PC-9 (cell line): ENCODE results near the gene RAB22A. TPM values are rescaled to one million over a fixed set of nuclear protein-coding genes. Genes with fewer than 3 reads are reported as not detected.

ENCODE experiments used
- BruUV-seq: library from RNA; stranded (reverse); fragments of 400-500 nt; replicated peaks from 2 replicates; lab custom pipeline; 2021; lab: Mats Ljungman, UMichigan
- CTCF ChIA-PET: fragments of 300-600 bp; sonication (Branson Sonifier 250); formaldehyde crosslinking; loops from one replicate; lab custom pipeline; 2022; ENCODE audit warnings: antibody characterized with exemption; lab: Charles Lee
- POLR2A ChIA-PET: fragments of 300-600 bp; sonication (Branson Sonifier 250); formaldehyde crosslinking; loops from one replicate; lab custom pipeline; 2022; ENCODE audit warnings: antibody characterized with exemption; ENCODE audit not compliant: unreplicated experiment; lab: Charles Lee
- DNase-seq, 2 experiments: peaks; one replicate each; pipeline versions ENCODE4 v3.0.0 to v3.0.0-alpha.2; 2015 to 2022; ENCODE audit warnings: mixed read lengths in 1 of 2
- H2AFZ ChIP-seq: fragments of 200-600 bp; sonication (generic); 2 replicates; pipeline ENCODE4 v1.8.1; 2017; ENCODE audit warnings: antibody characterized with exemption
- H3F3A ChIP-seq: fragments of 200-600 bp; sonication (generic); 2 replicates; pipeline ENCODE4 v1.8.1; 2017; ENCODE audit warnings: antibody characterized with exemption, mild to moderate bottlenecking, low read depth; ENCODE audit not compliant: insufficient read depth
- H3K27ac ChIP-seq: fragments of 200-600 bp; sonication (generic); 2 replicates; pipeline ENCODE4 v1.6.1; 2016; ENCODE audit warnings: mixed run types
- H3K27me3 ChIP-seq: fragments of 200-600 bp; sonication (generic); 2 replicates; pipeline ENCODE4 v1.6.1; 2016; ENCODE audit warnings: low read depth, mixed run types; ENCODE audit not compliant: insufficient read depth
- H3K36me3 ChIP-seq: fragments of 200-600 bp; sonication (generic); 2 replicates; pipeline ENCODE4 v1.6.1; 2016; ENCODE audit warnings: low read depth, mixed run types
- H3K4me1 ChIP-seq: fragments of 200-600 bp; sonication (generic); replicated peaks from 2 replicates; pipeline ENCODE4 v1.6.1; 2016; ENCODE audit warnings: mixed run types; ENCODE audit not compliant: insufficient read depth
- H3K4me2 ChIP-seq: fragments of 200-600 bp; sonication (generic); 2 replicates; pipeline ENCODE4 v1.6.1; 2017; ENCODE audit warnings: mixed run types
- H3K4me3 ChIP-seq: fragments of 200-600 bp; sonication (generic); 2 replicates; pipeline ENCODE4 v1.6.1; 2016; ENCODE audit warnings: mixed run types
- H3K79me2 ChIP-seq: fragments of 200-600 bp; sonication (generic); 2 replicates; pipeline ENCODE4 v1.6.1; 2017; ENCODE audit warnings: low read depth, mixed run types
- H3K9me2 ChIP-seq: fragments of 200-600 bp; sonication (generic); 2 replicates; pipeline ENCODE4 v1.8.1; 2017; ENCODE audit warnings: mild to moderate bottlenecking; ENCODE audit not compliant: insufficient read depth
- H3K9me3 ChIP-seq: fragments of 200-600 bp; sonication (generic); 2 replicates; pipeline ENCODE4 v1.8.1; 2016; ENCODE audit warnings: low read depth; ENCODE audit not compliant: insufficient read depth
- H4K20me1 ChIP-seq: fragments of 200-600 bp; sonication (generic); 2 replicates; pipeline ENCODE4 v1.8.1; 2017; ENCODE audit not compliant: insufficient read depth
- CTCF ChIP-seq: fragments of 200-600 bp; sonication (generic); conservative IDR thresholded peaks from 2 replicates; pipeline ENCODE4 v1.6.1; 2017; ENCODE audit warnings: mixed run types, antibody characterized with exemption, mild to moderate bottlenecking, moderate library complexity
- EZH2 ChIP-seq: fragments of 200-600 bp; sonication (generic); IDR thresholded peaks from 2 replicates; pipeline ENCODE4 v1.8.0; 2017; ENCODE audit warnings: antibody characterized with exemption, low read depth
- intact Hi-C: fragments of 100-400 bp; cut with micrococcal nuclease; formaldehyde crosslinking; loops from one replicate; pipeline ENCODE4 v1.10.0; 2022; ENCODE audit not compliant: unreplicated experiment
- total RNA-seq: library from RNA; stranded (reverse); gene quantifications from 2 replicates; pipeline ENCODE4 v1.2.3, GENCODE V29; 2021

Gene RAB22A
- total RNA-seq, 1 experiment from 2014 or later: 28.9 TPM

GRCh38 chr20:58402827-58403226, 93.3 kb downstream of the RAB22A start:
- H2AFZ ChIP-seq: no peak overlapping the region
- H3K79me2 ChIP-seq: peaks cover 99% of the 10 kb centered on the region
- peaks cover 76% of the 10 kb centered on the region for H4K20me1 ChIP-seq
- intact Hi-C loops: no loop called here
- H3K27ac ChIP-seq: no peak overlapping the region
- H3K9me3 ChIP-seq: no peaks in the 10 kb centered on the region
- BruUV-seq: no TSS peak
- no peaks in the 10 kb centered on the region for H3K27me3 ChIP-seq
- no peak overlapping the region for H3K4me3 ChIP-seq
- H3K36me3 ChIP-seq: no peaks in the 10 kb centered on the region
- no peak for DNase-seq
- no peak overlapping the region for H3K4me2 ChIP-seq
- H3K9me2 ChIP-seq: no peaks in the 10 kb centered on the region
- H3F3A ChIP-seq: peaks cover 9% of the 10 kb centered on the region
- H3K4me1 ChIP-seq: peaks cover 14% of the 10 kb centered on the region; the same call in 1 of the 2 replicates
- TF ChIP-seq CTCF: no peak
- TF ChIP-seq EZH2: no peak
- POLR2A ChIA-PET: no interaction called here
- CTCF ChIA-PET: no interaction called here

- DNase-seq: no peak
- no peaks in the 10 kb centered on the region for H3K27me3 ChIP-seq
- H3K36me3 ChIP-seq: 0 out of 2 replicates have a peak, but pooled peaks cover 2% of the 10 kb centered on the region
- no peak overlapping the region for H3K27ac ChIP-seq
- no peak overlapping the region for H3K4me3 ChIP-seq
- H3K9me2 ChIP-seq: no peaks in the 10 kb centered on the region
- ChIA-PET CTCF (no interaction called here), POLR2A (no interaction called here)
- H3K4me2 ChIP-seq: no peak overlapping the region
- BruUV-seq: no TSS peak
- H3K79me2 ChIP-seq: peaks cover 99% of the 10 kb centered on the region
- H3F3A ChIP-seq: peaks cover 9% of the 10 kb centered on the region
- peaks cover 19% of the 10 kb centered on the region for H3K4me1 ChIP-seq
- no peak for TF ChIP-seq CTCF
- H4K20me1 ChIP-seq: peaks cover 71% of the 10 kb centered on the region
- intact Hi-C loops: no loop called here
- H3K9me3 ChIP-seq: no peaks in the 10 kb centered on the region
- no peak overlapping the region for H2AFZ ChIP-seq
These were observed 93.8 kb downstream of the RAB22A start for GRCh38 chr20:58403272-58403671.

- Histone ChIP-seq H4K20me1 (peaks cover 56% of the 10 kb centered on the region), H3F3A (peaks cover 9% of the 10 kb centered on the region), H3K4me1 (peaks cover 23% of the 10 kb centered on the region), H3K9me2 (no peaks in the 10 kb centered on the region), H3K36me3 (0 out of 2 replicates have a peak, but pooled peaks cover 4% of the 10 kb centered on the region), H3K27me3 (no peaks in the 10 kb centered on the region), H3K27ac (0 out of 2 replicates have a peak overlapping the region, but pooled peaks have one; percentile 27), H3K79me2 (peaks cover 99% of the 10 kb centered on the region), H3K4me2 (no peak overlapping the region), H3K4me3 (no peak overlapping the region), H3K9me3 (no peaks in the 10 kb centered on the region), H2AFZ (no peak overlapping the region)
- no peak for TF ChIP-seq CTCF
- no peak for TF ChIP-seq EZH2
- intact Hi-C loops: no loop called here
- BruUV-seq: no TSS peak
- DNase-seq: no peak
- POLR2A ChIA-PET: interaction anchor here (0.6 to 1.1 kb wide), 2 partner anchors 11 to 17 kb away, joined by 4 to 6 read pairs; no protein-coding TSS in a partner anchor
- CTCF ChIA-PET: interaction anchor here (0.7 kb wide), 1 partner anchor 220 kb away, joined by 16 read pairs; no protein-coding TSS in a partner anchor
These were observed 96.2 kb downstream of the RAB22A start for GRCh38 chr20:58405504-58406291.
